GM12878 (cell line): ENCODE results near the gene TRIM61. TPM values are rescaled to one million over a fixed set of nuclear protein-coding genes. Genes with fewer than 3 reads are reported as not detected.

Experiments
- ATAC-seq: fragments of 200-7000 bp; cut with Tn5 transposase; 3 replicates; pipeline ENCODE4 v1.9.1; 2020; ENCODE audit warnings: mild to moderate bottlenecking, moderate library complexity
- BruUV-seq: library from RNA; stranded (reverse); fragments of 400-500 nt; replicated peaks from 2 replicates; lab custom pipeline; 2021; lab: Mats Ljungman, UMichigan
- CTCF ChIA-PET: fragments of 300-600 bp; sonication (Branson Sonifier 250); formaldehyde crosslinking; extraction: SDS; loops from one replicate; lab custom pipeline; 2021; ENCODE audit warnings: inconsistent platforms; lab: Yijun Ruan, JAX
- POLR2A ChIA-PET: fragments of 350-600 bp; formaldehyde crosslinking; extraction: SDS; loops from one replicate; lab custom pipeline; 2021; ENCODE audit warnings: inconsistent platforms; lab: Charles Lee
- RAD21 ChIA-PET: fragments of 300-600 bp; sonication (Branson Sonifier 250); formaldehyde crosslinking; loops from one replicate; lab custom pipeline; 2023; ENCODE audit warnings: antibody characterized with exemption; ENCODE audit not compliant: unreplicated experiment; lab: Charles Lee
- SMC1A ChIA-PET: fragments of 300-600 bp; sonication (Branson Sonifier 250); formaldehyde crosslinking; loops from one replicate; lab custom pipeline; 2023; ENCODE audit not compliant: unreplicated experiment, uncharacterized antibody; lab: Charles Lee
- DNase-seq: peaks from one replicate; pipeline ENCODE4 v3.0.0-alpha.2; 2011; ENCODE audit warnings: low read depth, low spot score
- FAIRE-seq: peaks from 3 replicates; lab custom pipeline; 2011; peaks lifted over from hg19 to GRCh38; lab: Jason Lieb, UNC
- H2AFZ ChIP-seq: 2 replicates; pipeline ENCODE4 v1.6.0; 2011; ENCODE audit warnings: low read depth, low read length, control low read depth; ENCODE audit not compliant: control insufficient read depth
- H3K27ac ChIP-seq: 2 replicates; pipeline ENCODE4 v1.5.1; 2011; ENCODE audit warnings: control low read depth; ENCODE audit not compliant: control insufficient read depth, insufficient read depth
- H3K27me3 ChIP-seq, 2 experiments: replicated peaks in 1 of 2; 2 replicates each; pipeline versions ENCODE4 v1.6.0 to v1.6.1; 2011; ENCODE audit warnings: low read length in 1 of 2; ENCODE audit not compliant: control insufficient read depth in 2 of 2, insufficient read depth in 2 of 2
- H3K36me3 ChIP-seq, 2 experiments: 2 replicates each; pipeline ENCODE4 v1.5.1; 2011; ENCODE audit warnings: low read length in 1 of 2; ENCODE audit not compliant: control insufficient read depth in 2 of 2, insufficient read depth in 2 of 2
- H3K4me1 ChIP-seq: 2 replicates; pipeline ENCODE4 v1.6.1; 2011; ENCODE audit warnings: mild to moderate bottlenecking, low read length, moderate library complexity, mixed read lengths; ENCODE audit not compliant: control insufficient read depth, insufficient read depth
- H3K4me2 ChIP-seq: 2 replicates; pipeline ENCODE4 v1.6.0; 2011; ENCODE audit warnings: control low read depth; ENCODE audit not compliant: control insufficient read depth, insufficient read depth
- H3K4me3 ChIP-seq: fragments of 200-600 bp; sonication (generic); 2 replicates; pipeline ENCODE4 v1.5.1; 2016
- H3K79me2 ChIP-seq: 2 replicates; pipeline ENCODE4 v1.6.0; 2011; ENCODE audit warnings: low read length; ENCODE audit not compliant: control insufficient read depth, insufficient read depth
- H3K9ac ChIP-seq: 2 replicates; pipeline ENCODE4 v1.8.0; 2011; ENCODE audit warnings: low read length, control low read depth, mixed read lengths; ENCODE audit not compliant: control insufficient read depth, insufficient read depth
- H3K9me3 ChIP-seq: replicated peaks from 3 replicates; pipeline ENCODE4 v1.5.1; 2011; ENCODE audit warnings: mild to moderate bottlenecking, low read length; ENCODE audit not compliant: control insufficient read depth, insufficient read depth
- H4K20me1 ChIP-seq: 2 replicates; pipeline ENCODE4 v1.6.0; 2011; ENCODE audit not compliant: control insufficient read depth, insufficient read depth
- CBFB ChIP-seq: IDR thresholded peaks from 2 replicates; pipeline ENCODE4 v1.6.1; 2016; ENCODE audit warnings: antibody characterized with exemption, low read depth
- CEBPB ChIP-seq, 2 experiments: fragments of 150-350 bp in 1 of 2; IDR thresholded peaks; 2 replicates each; pipeline ENCODE4 v1.6.1; 2012 to 2014; ENCODE audit warnings: low read depth in 2 of 2, low read length in 2 of 2, borderline replicate concordance in 1 of 2, inconsistent platforms in 1 of 2
- GATAD2B ChIP-seq: fragments of 450-650 bp; conservative IDR thresholded peaks from 2 replicates; pipeline ENCODE4 v1.6.1; 2017; ENCODE audit warnings: low read depth, mild to moderate bottlenecking, moderate library complexity
- MTA2 ChIP-seq: fragments of 450-650 bp; IDR thresholded peaks from 2 replicates; pipeline ENCODE4 v1.6.1; 2016; ENCODE audit warnings: low read depth, mild to moderate bottlenecking, moderate library complexity
- NFXL1 ChIP-seq: fragments of 450-650 bp; IDR thresholded peaks from 2 replicates; pipeline ENCODE4 v1.6.1; 2017; ENCODE audit warnings: antibody characterized with exemption, mild to moderate bottlenecking, borderline replicate concordance
- PAX5 ChIP-seq: IDR thresholded peaks from 2 replicates; pipeline ENCODE4 v1.6.1; 2011; ENCODE audit warnings: low read depth, low read length, borderline replicate concordance
- POLR2AphosphoS2 ChIP-seq: IDR thresholded peaks from 2 replicates; pipeline ENCODE4 v1.6.1; 2011; ENCODE audit warnings: low read depth, mild to moderate bottlenecking, low read length, improper control_type of control experiment, moderate library complexity
- SMAD1 ChIP-seq: fragments of 450-650 bp; IDR thresholded peaks from 2 replicates; pipeline ENCODE4 v1.6.1; 2018; ENCODE audit warnings: mild to moderate bottlenecking, low read depth; ENCODE audit not compliant: partially characterized antibody
- SPI1 ChIP-seq: IDR thresholded peaks from 2 replicates; pipeline ENCODE4 v1.6.1; 2011; ENCODE audit warnings: low read depth, mild to moderate bottlenecking, low read length, moderate library complexity, borderline replicate concordance; ENCODE audit not compliant: insufficient read depth
- SREBF1 ChIP-seq: IDR thresholded peaks from 2 replicates; pipeline ENCODE4 v1.6.1; 2012; ENCODE audit warnings: mild to moderate bottlenecking, low read length
- STAT1 ChIP-seq: fragments of 450-650 bp; conservative IDR thresholded peaks from 2 replicates; pipeline ENCODE4 v1.6.1; 2014; ENCODE audit warnings: antibody characterized with exemption, mild to moderate bottlenecking
- STAT3 ChIP-seq: IDR thresholded peaks from 2 replicates; pipeline ENCODE4 v1.6.1; 2011; ENCODE audit warnings: low read depth, low read length, improper control_type of control experiment
- TBL1XR1 ChIP-seq: IDR thresholded peaks from 2 replicates; pipeline ENCODE4 v1.6.1; 2012; ENCODE audit warnings: low read depth, low read length, improper control_type of control experiment
- YBX1 ChIP-seq: fragments of 450-650 bp; IDR thresholded peaks from 2 replicates; pipeline ENCODE4 v1.6.1; 2016; ENCODE audit warnings: antibody characterized with exemption
- ZNF24 ChIP-seq: fragments of 450-650 bp; IDR thresholded peaks from 2 replicates; pipeline ENCODE4 v1.6.1; 2017; ENCODE audit warnings: antibody characterized with exemption, mild to moderate bottlenecking
- WGBS: methylation state at CpG from one replicate; pipeline ENCODE4 v1.1.6; 2016; ENCODE audit warnings: low lambda C conversion rate; ENCODE audit not compliant: insufficient replicate concordance, insufficient coverage; ENCODE audit errors: missing lambda C conversion rate; 5-methylcytosine and 5-hydroxymethylcytosine counted together
- in situ Hi-C: fragments of 300-500 bp; cut with MboI; formaldehyde crosslinking; loops from 9 replicates; pipeline ENCODE4 v1.14.3; 2018; ENCODE audit warnings: mixed read lengths
- intact Hi-C: fragments of 100-400 bp; cut with micrococcal nuclease; formaldehyde crosslinking; loops from one replicate; pipeline ENCODE4 v1.14.2; 2022; ENCODE audit not compliant: unreplicated experiment
- polyA plus RNA-seq, 11 experiments: library from polyadenylated mRNA; depleted of rRNA in 4 of 11; unstranded in 6 of 11; stranded (reverse) in 5 of 11; fragments of >200 nt; fragmentation: Nextera tagmentation in 4 of 11; fragmentation: Illumina TruSeq in 1 of 11; extraction: Ambion mirVana in 4 of 11; extraction: Trizol in 1 of 11; gene quantifications; 1 replicate in 1 of 11; 2 replicates in 10 of 11; pipeline versions ENCODE4 v1.2.1 to v1.2.3, GENCODE V29; 2011 to 2016; ENCODE audit warnings: inconsistent platforms in 2 of 11, missing spikeins in 2 of 11, low read depth in 1 of 11
- total RNA-seq, 4 experiments: library from RNA; depleted of rRNA in 3 of 4; stranded (reverse); fragments of >200 nt in 3 of 4; fragmentation: Illumina TruSeq in 1 of 4; extraction: Trizol in 1 of 4; gene quantifications; 2 replicates each; pipeline versions ENCODE4 v1.2.1 to v1.2.3, GENCODE V29; 2013 to 2021

The TRIM61 gene
- total and polyA plus RNA-seq, 10 of the 15 experiments (the other 5 are each of a cell fraction or from before 2014, with no cell fraction given), result 3.2 to 10.9 (median 5.7) TPM

- DNase-seq (no peak), FAIRE-seq (no peak), ATAC-seq (no peak)
- intact Hi-C loops (no loop called here), in situ Hi-C loops (no loop called here)
- H3K27ac ChIP-seq, result no peak overlapping the region
- no peak overlapping the region for H3K9ac ChIP-seq
- RAD21 ChIA-PET, result no interaction called here
- H2AFZ ChIP-seq, result no peak overlapping the region
- no peaks in the 10 kb centered on the region for H4K20me1 ChIP-seq
- no peaks in the 10 kb centered on the region for H3K79me2 ChIP-seq
- TF ChIP-seq YBX1 (no peak), CBFB (no peak), SREBF1 (no peak), SPI1 (no peak), TBL1XR1 (no peak), SMAD1 (no peak), STAT1 (no peak), PAX5 (no peak), CEBPB (IDR thresholded peaks at IDR 0.05; ENCODE audit: borderline replicate concordance in 1 of 2, low read depth in 2 of 2, low read length in 2 of 2) (no peak), ZNF24 (no peak)
- POLR2A ChIA-PET, result no interaction called here
- no peaks in the 10 kb centered on the region for H3K9me3 ChIP-seq
- no peaks in the 10 kb centered on the region for H3K36me3 ChIP-seq
- BruUV-seq, result no TSS peak
- CTCF ChIA-PET, result no interaction called here
- H3K4me1 ChIP-seq, result no peaks in the 10 kb centered on the region
- SMC1A ChIA-PET, result no interaction called here
- H3K4me2 ChIP-seq, result no peak overlapping the region
- no peak overlapping the region for H3K4me3 ChIP-seq
- peaks cover 0 to 3% of the 10 kb centered on the region in 2 experiments; a peak in 2 of 4 replicates for H3K27me3 ChIP-seq
Measured at GRCh38 chr4:165013691-165014090, 36.2 kb upstream of the TRIM61 start.

GRCh38 chr4:165011403-165011802, 33.9 kb upstream of the TRIM61 start:
- Histone ChIP-seq H2AFZ (no peak overlapping the region), H3K4me1 (no peaks in the 10 kb centered on the region), H3K79me2 (no peaks in the 10 kb centered on the region), H3K9me3 (no peaks in the 10 kb centered on the region), H3K4me2 (no peak overlapping the region), H3K27ac (no peak overlapping the region)
- intact Hi-C loops, result no loop called here
- no peak for FAIRE-seq
- 45% methylated on average over 5 of the region's 5 CpGs for WGBS
- CTCF ChIA-PET, result no interaction called here
- TF ChIP-seq POLR2AphosphoS2 (no peak), NFXL1 (no peak), STAT3 (no peak), GATAD2B (no peak), CEBPB (IDR thresholded peaks at IDR 0.05; ENCODE audit: borderline replicate concordance in 1 of 2, low read depth in 2 of 2, low read length in 2 of 2) (no peak), MTA2 (no peak)
- TF ChIP-seq, all 136 proteins: peak for 0
- ChIA-PET RAD21 (no interaction called here), POLR2A (no interaction called here), SMC1A (no interaction called here)
- Histone ChIP-seq H3K27me3 (peaks cover 0 to 3% of the 10 kb centered on the region in 2 experiments; a peak in 1 of 4 replicates), H4K20me1 (no peaks in the 10 kb centered on the region), H3K4me3 (no peak overlapping the region), H3K36me3 (no peaks in the 10 kb centered on the region), H3K9ac (no peak overlapping the region)
- ATAC-seq (no peak), DNase-seq (no peak)
- no TSS peak for BruUV-seq
- in situ Hi-C loops, result no loop called here
